NCI-H2029 (cell line): ENCODE results near the gene A3GALT2.

Experiments
- DNase-seq: peaks from one replicate; lab custom pipeline; 2025; lab: John Stamatoyannopoulos, UW

Gene A3GALT2

DNA sequence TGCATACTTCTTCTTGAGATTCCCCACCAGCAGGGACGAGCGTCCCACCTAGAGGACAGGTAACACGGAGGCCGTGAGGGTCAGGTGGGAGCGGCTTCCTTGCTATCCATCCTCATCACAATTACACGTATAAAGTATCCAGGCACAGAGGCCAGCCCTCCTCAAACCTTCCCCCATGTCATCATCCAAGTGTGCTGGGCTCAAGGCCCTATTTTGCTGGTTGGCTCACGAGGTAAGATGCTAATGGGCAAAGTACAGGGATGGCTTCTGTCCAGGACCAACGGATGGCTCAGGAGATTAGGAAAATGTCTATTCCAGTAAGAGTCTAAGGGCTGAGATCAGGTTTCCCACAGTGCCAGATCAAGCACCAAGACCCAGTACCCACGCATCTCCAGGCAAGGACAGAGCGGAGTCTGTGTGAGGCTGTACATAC, 11.5 kb upstream of the A3GALT2 start:
- DNase-seq: no peak

DNA sequence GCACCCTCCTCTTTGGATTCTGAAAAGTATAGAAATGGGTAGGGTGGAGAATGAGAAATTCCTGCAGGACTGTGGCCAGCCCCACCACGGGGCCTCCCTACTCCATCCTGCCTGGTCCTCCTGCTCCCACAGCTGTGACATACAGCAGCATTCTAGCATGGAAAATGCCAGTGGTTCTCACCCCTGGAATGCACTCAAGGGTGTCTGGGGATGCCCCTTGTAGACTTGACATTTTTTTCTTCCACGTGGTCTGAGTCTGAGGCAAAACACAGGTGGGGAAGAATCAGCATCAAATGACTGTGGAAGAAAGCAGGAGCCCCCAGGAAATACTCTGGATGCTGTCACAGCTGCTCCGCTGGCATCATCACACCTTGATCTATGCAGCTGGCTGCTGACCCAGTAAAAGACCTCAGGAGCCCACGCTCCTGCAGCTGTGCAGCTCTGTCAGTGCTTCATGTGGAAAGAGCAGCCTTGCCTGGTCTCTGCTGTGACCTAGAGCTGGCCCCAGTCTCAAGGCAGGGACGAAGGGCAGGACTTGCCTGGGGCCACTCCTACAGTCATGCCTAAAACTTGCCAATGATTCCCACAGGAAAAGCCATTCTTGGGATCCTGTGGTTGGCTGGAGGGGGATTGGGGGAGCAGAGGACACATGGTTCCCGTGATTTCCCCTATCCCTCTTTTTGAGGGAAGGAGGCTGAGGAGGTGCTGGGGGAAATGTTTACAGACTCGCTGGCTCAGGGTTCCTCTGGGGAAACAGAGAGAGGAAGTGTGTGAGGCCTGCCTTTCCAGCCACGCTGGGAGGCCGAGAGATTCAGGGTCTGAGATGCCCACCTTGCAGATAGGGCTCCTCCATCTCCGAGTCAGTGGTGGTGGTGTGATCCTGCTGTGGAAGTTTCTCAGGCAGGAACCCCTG, 10.8 kb upstream of the A3GALT2 start:
- DNase-seq: no peak

DNA sequence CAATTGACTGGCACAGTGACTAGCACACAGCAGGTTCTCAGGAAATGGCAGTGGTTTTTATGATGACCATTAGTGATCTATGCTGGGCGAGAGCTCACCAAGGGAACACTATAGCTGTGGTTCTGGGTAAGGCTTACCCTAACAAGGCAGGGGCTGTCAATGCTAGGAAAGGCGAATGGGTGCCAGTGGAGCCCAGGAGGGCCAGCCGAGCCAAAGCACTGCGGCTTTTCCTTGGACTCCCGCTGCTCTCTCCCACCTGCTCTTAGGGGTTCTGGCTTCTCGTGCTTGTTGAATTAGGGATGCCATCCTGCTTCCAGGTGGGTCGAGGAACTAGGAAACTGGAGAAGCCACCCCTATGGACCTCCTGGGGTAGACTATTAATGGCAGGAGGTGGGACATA, 10.0 kb upstream of the A3GALT2 start:
- DNase-seq: no peak

DNA sequence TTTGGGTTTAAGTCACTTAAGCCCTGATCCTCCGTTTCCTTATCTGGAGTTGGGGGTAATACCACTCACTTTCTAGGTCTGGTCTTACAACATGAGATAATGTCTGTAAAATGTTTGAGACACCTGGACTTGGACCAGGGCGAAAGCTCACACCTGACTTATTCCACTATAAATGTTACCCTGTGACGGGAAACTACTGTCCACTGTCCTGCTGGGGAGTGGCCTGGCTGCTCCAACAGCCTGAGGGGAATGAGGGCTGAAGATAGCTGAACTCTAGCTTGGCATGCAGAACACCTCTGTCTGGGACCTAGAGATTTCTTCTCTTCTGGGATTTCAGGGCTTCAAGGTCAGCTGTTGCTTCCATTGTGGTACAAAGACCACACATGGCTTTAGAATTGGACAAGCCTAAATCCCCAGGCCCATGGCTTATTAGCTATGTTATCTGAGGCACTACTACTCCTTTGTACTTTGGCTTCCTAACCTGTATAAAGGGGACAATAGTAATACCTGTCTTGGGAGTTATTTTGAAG, 9.5 kb upstream of the A3GALT2 start:
- no peak for DNase-seq

DNA sequence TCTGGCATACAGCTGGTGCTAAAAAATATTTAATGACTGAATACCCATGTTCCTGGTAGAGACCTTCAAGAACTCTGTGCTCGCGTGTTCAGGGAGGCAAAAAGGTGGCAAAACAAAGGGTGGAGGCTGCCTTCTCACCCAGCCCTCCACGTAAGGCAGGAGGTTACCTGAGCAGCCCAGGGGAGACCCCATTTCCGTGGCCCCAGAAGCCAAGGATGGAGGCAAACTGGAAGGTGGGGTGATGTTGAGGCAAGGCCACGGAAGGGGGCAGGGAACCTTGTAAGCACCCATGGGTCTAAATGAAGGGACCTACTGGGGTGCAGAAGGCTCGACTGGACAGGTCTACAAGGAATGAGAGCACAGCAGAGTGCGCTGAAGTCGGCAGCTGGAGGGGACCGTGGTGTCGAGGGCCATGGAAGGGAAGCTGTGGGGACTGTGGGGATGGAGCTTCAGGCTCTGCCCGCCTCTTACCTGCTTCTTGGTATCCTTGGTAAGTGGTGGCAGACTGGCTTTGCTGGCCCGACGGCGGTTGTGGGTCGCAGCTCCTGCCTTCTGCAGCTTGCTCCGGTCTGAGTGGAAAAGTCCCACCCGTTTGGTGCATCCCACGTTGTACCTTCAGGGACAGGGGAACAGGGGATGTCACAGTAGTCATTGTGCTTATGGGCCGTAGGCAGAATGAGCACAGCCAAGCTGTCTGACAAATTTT, 8.9 kb upstream of the A3GALT2 start:
- no peak for DNase-seq

DNA sequence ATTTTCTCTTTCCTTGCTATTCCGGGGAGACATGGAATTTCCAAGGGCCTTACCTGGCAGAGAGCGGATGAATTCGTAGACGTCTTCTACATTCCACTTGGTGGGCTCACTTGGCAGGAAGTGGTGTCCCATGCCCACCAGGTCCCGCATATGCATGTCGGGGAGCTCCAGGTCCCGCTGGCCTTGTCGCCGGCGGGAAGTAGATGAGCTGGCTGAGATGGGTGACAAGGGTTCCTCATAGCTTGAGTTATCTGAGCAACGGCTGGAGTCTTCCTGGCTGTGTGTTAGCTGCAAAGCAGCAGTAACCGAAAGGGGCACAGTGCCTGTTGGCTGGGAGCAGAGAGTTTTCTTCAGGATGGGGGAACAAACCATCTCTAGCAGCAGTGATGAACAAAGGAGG, 7.9 kb upstream of the A3GALT2 start:
- DNase-seq: no peak

DNA sequence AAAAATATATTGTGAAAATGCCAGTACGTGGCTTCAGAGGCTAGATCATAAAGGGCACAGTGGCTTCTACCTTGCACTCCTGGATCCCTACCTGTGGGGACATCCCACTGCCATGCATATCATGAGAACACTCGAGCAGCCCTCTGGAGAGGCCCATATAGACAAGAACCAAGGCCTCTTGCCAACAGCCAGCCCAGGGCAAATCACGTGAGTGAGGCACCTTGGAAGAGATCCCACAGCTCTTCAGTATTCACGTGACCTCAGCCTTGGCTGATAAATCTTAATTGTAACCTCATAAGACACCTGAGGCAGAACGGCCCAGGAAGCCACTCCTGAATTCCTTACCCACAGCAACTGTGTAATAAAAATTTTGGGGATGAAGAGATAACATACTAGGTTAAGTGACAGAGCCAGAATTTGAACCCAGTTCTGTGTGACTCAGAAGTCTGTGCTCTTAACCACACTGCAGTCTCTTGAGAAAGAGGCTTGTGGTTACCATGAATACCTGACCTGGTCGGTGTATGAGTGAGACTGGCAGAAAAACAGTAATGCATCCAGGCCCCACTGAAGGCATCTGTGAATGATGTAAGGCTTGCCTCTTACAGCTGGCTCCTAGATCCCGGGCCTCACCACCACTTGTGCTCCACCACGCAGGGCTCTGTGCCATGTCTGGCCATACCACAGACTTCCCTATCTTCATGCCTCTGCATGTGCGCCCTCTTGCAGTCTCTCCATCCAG, 6.9 kb upstream of the A3GALT2 start:
- DNase-seq: peak; percentile 87

DNA sequence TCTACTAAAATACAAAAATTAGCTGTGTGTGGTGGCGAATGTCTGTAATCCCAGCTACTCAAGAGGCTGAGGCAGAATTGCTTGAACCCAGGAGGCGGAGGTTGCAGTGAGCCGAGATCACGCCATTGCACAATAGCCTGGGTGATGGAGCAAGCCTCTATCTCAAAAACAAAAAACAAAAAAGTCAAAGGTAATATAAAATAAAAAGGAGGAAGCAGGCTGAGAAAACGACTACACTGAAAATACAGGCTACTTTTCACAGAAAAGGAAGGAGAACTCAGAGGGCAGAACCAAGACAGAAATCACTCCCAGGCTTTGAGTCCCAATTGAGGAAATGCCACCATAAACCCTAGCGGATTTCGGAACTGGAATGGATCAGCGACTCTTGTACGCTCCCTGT, 5.9 kb upstream of the A3GALT2 start:
- no peak for DNase-seq

DNA sequence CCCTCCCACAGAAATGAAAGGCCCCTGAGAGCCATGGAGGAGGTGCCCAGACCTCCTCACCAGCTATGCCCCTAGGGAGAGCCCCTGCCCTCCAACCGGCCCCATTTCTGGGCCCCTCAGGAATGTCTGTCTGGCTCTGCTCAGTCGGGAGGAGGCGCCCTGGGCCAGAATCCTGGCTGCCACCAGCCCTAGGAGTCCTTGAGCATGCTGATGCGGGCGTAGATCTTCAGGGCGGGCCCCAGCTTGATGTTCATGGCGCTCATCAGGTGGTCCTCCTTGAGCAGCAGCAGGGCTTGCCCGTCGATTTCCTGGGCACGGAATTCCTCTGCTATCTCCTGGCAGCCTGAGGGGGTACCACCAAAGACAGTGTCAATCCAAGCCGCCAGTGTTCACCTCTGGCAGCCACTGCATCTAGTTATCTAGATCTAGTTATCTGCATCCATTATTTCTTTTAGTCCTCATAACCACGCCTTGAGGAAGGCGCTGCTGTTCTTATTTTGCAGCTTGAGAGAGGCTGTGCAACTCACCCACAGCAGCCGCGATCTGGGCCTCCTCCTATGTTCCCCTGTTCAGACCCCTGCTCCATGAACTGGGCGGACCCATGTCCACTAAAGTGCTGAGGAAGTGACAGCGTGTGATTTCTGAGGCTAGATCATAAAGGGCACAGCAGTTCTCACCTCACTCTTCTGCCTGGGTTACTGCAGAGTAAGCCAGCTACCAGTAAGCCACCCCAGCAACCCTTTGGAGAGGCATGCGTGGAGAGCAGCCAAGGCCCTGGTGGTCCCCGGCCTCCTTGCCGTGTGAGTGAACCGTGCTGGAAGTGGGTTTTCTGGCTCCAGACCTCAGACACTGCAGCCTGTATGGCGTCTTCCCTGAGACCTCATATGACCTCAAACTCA, 4.0 kb upstream of the A3GALT2 start:
- no peak for DNase-seq

DNA sequence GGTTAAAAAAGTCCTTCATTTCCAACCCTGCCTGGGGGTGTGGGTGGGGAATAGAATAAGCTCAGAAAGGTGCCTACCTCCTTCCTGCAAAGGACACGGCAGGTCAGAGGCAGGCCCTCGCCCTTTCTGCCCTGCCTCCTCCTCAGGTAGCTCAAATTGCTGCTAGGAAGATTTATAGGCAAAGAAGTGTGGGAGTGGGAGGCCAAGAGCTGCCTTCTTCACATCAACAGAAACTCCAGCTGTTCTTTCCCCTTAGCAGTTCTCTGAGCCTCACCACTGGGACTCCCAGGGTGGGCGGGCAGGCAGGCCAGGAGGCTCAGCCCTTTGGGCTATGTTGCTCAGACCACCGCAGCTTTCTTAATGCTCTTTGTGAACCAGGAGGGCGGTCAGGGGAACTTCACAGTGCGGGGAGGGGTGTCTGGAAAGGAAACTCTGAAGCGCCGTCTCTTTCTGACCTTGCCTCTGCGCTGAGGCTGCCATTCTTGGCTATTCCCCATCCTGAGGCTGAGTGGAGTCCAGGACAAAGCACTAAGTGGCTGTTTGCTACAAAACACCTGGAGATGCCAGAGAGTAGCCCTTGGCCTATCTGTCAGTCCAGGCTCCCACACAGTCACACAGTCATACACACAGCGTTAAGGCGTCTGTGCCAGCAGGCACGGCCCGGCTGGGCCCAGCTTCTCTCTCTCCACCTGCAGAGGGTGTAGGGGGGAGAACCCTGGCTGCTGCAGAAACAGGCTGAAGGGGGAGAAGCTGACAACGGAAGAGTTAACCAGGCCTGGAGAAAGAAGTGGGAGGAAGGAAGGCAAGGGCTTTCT, 3.0 kb upstream of the A3GALT2 start:
- DNase-seq: no peak

DNA sequence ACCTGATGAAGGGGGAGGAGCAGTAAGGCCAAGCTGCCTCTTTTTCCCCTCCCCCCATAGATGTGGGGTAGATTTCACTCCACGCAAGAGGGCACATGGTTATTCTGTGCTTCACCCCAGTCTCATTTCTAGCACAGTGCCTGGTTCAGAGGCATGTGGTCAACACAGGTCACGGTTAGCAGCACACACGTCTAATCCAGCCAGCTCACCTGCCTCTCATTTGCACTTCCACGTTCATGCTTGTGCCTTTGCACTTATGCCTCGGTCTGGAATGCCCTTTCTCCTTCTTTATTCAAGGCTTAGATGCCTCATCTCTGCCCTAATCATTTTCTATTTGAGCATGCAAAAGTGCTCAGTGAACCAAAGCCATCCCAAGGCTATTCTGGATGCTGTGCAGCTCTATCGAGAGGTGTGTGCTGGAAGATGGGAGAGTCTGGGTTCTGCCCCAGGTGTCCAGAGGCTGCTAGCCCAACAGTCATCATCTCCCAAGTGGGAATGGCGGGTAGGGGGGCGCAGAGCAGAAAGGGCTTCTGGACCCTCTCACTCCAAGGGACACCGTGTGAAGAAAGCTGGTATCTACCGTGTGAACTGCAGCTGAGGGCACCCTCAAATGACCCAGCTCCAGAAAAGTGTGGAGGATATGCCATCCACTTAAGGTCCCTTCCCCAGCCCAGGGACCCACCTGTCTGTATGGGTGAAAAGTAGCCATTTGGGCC, 2.1 kb upstream of the A3GALT2 start:
- DNase-seq: no peak

DNA sequence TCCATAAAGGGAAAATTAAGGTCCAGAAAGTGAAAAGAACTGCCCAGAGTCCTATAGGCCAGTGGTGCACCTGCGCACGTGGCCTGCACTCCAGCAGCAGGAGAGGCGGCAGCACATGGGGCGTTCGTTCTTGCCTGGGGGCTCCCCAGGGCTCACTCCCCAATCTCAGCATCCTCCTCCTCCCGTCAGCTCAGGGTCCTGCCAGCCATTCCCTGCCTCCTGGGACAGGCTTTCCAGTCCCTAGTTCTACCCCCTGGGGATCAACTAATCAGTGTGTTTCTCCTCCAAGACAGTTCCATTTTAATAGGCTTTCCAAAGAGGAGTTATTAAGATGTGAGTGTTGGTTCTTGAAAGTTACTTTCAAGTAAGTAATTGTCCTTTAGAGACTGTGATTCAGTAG, 1.2 kb upstream of the A3GALT2 start:
- no peak for DNase-seq

DNA sequence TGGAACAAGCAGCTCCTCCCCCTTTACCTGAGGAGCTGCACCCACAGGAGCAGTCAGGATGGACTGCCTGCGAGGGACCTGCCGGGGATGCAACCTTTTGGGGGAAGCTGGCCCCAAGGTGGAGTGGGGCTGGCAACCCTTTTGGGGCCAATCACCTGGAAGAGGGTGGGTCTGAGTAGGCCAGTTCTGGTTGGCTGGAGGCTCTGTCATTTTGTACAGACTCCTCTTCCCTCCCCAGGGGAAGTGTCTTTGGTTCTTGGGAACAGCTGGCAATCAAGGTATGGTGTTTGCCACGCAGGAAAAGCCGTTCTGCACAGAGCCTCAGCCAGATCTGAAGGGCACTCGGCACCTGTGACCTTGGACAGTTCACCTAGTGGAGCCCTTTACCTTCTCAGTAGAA, 280 bp upstream of the A3GALT2 start:
- no peak for DNase-seq

DNA sequence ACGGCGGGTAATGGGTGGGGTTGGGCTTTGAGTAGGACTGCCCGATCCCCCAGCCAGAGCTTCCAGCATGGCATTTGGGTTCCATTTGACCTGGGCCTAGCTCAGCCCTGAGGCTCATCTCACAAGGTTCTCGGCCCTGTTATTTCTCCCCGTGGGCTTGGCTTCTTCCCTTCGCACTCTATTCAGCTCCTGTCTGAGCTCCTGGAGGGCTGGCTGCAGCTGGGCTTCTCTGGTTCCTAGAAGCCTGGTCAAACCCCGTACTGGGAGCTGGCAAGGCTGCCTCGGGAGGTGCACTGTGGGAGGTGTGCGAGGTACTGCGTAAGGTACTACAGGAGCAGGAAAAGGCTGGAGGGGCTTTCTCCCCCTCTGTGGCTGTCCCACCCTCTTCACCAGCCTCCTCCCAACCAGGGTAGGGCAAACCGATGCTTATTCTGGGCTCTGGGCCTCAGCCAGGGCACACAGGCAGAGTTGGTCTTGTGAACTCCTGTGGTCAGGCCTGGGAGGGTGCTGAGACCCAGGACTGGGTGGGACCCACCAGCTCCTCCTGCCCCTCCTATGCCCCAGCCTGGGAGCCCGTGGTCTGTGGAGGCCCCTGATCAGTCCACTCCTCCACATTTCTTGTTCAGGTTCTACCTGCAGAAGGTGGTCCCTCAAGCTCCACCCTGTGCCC, 814 bp downstream of the A3GALT2 start:
- DNase-seq: no peak

DNA sequence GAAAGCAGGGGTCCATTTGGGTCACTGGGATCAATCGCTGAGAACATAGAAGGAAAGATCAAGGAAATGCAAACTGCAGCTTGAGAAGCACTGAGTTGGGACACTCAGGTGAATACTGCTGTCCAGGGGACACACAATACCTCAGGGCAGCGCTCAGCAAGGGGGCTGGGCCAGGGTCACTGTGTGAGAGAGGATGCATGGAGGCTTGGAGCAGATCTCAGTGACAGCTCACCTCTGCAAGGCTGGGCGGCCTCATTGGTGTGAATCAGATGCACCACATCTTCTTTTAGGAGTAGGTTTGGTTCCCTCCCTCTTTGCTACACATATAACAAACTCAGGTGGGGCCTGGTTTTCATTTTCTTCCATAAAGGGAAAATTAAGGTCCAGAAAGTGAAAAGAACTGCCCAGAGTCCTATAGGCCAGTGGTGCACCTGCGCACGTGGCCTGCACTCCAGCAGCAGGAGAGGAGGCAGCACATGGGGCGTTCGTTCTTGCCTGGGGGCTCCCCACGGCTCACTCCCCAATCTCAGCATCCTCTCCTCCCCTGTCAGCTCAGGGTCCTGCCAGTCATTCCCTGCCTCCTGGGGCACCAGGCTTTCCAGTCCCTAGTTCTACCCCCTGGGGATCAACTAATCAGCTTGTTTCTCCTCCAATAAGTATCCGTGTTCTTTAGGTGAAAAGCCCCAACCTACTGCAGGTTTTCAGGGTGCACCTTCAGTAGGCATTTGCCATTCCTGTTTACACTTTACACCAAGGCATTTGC, 1.5 kb downstream of the A3GALT2 start:
- DNase-seq: no peak

DNA sequence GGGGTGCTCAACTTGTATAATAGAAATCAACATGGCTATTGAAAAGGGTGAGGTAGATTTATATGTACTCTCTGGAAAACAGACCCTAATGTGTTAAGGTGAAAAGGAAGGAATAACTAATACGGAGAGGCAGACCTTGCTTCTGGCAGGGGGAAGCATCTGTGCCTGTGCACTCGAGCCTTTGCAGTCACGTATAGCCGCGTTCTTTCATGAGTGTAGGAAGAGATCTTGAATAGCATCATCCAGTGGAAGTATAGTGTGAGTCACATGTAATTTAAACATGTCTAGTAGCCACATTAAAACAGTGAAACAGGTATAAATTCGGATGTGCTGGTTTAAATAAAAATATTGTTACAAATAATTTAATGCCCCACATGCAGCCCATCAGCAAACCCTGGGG, 3.0 kb downstream of the A3GALT2 start:
- DNase-seq: no peak

DNA sequence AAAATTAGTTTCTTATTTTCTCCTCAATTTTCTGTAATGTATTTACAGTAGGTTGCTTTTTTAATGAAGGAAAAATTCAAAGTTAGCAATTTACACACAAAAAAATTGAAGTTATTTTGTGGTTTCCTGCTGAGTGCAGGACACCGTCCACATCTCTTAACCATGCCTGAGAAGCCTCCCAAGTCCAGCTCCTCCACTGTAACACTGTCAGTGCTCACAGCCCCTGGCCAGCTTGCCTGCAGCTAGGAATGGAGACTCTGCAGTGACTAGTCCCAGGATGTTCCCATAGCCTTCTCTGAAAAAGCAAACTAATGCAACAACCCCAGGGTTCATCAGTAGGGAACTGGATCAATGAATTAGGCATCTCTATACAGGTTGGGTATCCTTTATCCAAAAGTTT, 3.5 kb downstream of the A3GALT2 start:
- DNase-seq: no peak

DNA sequence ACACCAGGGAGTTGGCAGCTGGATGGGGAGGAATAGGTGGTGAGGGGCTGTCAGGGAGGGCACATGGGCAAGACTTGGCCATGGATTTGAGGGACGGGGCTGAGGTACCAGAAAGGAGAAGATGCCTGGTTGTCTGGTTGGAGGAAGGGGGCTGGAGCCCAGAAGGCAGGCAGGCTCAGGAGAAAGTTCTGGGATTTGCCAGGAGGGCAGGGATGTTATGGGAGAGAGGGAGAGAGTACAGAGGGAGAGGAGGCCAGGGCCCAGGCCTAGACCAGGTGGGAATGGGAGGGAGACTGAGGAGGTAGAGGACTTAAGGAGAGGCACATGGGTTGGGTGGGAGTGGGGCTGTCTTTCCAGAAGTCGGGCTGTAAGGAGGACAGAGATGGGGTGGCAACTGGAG, 4.3 kb downstream of the A3GALT2 start:
- no peak for DNase-seq

DNA sequence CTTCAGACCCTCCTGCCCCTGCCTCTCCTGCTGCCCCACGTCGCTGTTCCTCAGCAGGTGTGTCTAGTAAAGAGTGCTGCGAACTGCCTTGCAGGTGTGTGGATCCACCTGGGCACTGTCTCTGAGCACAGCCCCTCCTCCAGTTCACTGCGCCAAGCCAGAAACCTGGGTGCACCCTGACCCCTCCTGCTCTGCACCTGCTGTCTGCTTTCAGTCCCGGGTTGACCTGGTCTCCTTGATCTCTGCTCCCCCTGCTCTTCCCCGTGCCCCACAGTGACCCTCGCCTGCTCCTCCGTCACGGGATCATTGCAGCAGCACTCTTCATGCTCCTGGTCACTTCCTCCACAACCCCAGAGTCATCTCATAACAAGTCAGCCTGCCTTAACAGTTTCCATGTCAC, 6.5 kb downstream of the A3GALT2 start:
- no peak for DNase-seq
